Inflammatory macrophage treated with lipopolysaccharide for 1 hour (primary cell): ENCODE results near the gene KLK13.
A peak's percentile ranks its signal among the peaks of the same experiment; 100 is the strongest.

ENCODE experiments used
- DNase-seq, 2 donors: peaks; one replicate each; pipeline ENCODE4 v3.0.0-alpha.2; 2020 to 2022

The KLK13 gene

DNA sequence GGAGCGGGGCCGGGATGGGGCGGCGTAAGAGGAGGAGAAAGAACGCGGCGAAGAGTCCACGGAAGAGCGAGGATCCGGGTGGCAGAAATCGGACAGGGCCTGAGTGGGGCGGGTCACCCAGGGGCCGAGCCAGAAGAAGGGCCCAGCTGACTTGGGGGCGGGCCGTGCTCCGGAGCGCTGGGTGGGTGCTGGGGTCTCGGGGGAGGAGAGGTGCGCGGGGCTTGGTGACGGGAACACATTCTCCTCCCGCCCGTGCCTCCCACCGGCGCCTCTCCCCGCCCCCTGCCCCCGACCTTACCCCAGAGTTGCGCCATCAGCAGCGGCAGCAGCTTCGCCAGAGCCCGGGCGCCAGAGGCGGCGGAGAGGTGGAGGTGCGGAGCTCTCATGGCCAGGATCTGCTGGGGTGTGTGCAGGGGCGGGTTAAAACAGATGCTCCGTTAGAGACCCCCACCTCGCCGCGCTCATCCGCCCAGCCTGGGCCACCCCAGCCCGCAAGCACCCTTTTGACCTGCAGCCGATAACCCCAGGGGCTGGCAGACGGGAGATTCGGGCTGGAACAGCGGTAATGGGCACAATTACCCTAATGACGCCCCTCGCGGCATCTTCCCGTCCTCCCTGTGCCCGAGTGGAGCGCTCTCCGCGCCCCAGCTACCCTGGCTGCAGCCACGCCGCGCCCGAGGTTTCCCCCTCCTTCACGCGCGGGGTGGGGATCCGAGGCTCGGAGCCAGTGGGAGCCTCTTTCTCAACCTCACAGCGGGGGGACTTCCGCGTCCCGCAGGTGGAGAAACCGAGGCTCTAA is 45.9 kb downstream of the KLK13 start:
- no peak for DNase-seq

DNA sequence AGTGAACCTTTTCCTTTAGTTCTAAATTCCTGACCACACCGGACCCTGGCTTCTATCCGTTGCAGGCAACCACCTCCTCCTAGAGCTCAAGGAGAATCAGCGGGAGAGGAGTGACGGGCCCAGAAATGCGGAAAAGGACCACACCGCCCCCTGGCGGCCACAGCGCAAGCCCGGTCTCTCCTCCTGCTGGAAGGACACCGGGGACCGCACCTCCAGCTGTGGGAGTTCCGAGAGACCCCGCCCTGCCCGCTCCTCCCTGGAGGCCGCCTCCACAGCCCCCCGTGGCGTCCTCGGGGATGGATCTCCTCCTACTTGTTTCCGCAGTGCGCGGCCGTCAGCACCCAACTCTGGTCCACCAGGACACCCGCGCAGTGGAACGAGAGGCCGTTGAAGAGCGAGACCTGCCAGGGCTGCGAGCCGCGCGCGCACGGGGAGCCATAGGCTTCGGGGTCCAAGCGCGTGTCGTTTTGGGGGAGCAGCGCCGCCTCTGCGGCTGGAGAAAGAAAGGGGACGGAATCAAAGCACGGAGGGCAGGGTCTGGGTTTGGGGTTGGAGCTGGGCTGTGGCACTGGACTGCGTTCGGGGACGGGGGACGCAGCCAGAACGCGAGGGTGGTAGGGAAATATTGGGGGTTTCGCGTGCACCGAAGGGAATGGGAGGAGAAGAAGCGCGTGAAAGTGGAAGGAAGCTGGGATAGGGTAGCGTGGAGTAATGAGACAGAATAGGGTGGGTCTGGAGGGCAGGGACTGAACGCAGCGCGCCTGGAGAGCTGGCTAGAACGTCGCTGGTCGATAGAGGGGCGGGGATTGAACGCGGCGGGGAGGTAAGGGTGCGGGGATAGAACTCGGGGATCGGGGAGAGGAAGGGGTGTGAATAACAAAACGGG is 47.9 kb downstream of the KLK13 start:
- peak; percentile 29 to 70 for DNase-seq

- DNase-seq = no peak
Measured at GRCh38 chr19:51015691-51016267, 49.1 kb downstream of the KLK13 start.

- no peak for DNase-seq
Measured at GRCh38 chr19:51014242-51014641, 50.6 kb downstream of the KLK13 start.

DNA sequence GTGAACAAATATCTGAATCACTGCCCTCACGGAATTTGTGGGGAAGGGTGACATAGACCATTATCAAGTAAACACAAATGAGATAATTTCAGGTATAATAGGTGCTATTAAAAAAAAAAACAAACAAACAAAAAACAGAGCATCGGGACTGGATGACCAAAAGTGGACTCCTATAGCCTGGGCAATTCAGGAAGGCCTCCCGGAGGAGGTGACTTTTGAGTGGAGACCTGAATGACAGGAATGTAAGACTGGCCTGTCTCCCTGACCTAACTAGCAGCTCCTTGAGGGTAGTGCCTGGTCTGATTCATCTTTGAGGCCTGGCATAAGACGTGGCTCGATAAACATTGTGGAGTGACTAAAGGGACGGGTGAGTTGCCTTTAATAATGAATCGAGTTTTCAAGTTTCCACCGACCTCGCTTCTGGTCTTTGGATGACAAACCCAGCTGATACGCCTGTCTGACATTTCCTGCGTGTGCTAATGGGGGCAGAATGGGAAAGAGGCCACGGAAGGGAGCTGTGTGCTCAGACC is 52.2 kb downstream of the KLK13 start:
- DNase-seq = no peak

- DNase-seq = no peak
Measured at GRCh38 chr19:51010066-51010795, 54.7 kb downstream of the KLK13 start.

DNA sequence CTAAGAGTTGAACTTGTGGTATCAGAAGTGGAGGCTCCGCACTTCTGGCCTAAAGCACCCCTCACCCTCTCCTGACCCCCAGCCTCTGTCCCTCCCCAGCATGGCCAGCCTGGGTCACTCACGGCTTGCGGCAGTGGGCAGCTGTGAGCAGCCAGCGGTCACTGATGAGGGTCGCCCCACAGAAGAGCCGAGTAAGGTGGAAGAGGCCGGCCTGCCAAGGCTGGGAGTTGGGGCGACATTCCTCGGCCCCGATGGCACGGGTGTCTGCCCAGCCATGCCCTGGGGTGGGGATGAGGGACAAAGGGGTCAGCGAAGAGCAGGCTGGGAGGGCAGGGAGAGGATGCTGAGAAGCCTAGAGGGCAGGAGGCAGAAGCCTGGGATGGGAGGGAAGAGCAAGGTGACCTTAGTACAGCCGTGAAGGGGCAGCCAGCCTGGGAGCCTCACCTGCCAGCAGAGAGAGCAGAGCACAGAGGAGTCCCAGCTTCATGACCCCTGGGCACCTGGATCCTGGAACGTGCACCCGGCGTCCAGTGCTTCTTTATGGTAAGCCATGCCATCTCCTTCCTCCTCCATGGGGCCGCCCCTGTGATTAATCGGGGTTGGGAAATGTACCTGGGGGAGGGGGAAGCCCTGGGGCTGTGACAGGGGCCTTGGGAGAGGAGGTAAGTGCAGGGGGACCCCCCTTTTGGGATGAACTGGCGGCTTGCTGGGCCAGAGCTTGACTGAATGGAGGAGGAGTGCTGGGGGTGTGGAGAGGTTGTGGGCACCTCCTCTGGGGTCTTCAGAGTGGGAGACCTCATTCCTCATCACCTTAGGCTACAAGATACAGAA is 55.6 kb downstream of the KLK13 start:
- no peak for DNase-seq

GRCh38 chr19:51007488-51007887 is 57.4 kb downstream of the KLK13 start:
- DNase-seq = no peak

GRCh38 chr19:51006406-51006805 is 58.5 kb downstream of the KLK13 start:
- no peak for DNase-seq
